ENCODE data around the gene IRX6. TPM values are rescaled to one million over a fixed set of nuclear protein-coding genes. Genes with fewer than 3 reads are reported as not detected.

Gene IRX6
- total and polyA plus RNA-seq, 2 of the 8 experiments (the other 6 are each of a cell fraction or from before 2014, with no cell fraction given) = 0.61 TPM; not detected in 1

DNA sequence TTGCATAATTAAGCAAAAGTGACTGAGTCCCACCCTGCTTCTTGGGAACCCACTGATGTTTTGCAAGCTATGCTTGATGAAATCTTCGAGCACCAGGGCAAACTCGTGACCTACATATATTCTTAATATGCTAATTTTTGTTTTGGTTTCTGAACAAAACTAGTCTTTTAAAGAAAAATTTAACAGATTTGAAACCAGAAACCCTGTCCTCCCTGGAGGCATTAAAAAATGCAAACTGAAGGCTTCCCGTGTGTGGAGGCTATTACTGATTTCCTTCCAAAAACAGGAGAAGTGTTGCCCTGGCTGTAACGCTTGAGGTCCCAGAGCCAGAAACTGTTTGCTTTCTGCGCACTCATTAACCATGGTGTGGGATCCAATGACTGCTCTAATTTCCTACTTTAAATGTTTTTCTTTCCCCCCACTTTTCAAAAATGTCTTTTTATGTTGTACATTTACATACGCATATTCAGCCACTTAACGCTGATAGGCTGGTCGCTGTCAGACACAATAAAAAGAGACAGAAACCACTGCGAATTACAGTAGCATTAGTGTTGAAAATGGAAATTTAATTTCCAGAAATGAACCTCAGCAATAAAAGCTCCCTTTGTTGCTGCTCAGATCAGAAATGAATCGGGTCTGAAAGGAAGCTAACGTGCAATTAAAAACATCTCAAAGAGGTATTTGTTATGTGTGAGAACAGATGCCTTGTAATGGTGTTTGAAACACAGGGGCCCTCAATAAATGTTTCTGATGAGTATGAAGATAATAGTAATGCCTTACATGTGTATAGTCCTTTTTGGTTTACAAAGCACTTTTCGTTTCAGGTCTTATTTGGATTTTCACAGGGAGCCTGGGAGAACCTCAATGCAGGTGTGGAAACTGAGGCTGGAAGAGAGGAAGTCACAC, 39.9 kb upstream of the IRX6 start (continued):
- TF ChIP-seq, protein P1, sequence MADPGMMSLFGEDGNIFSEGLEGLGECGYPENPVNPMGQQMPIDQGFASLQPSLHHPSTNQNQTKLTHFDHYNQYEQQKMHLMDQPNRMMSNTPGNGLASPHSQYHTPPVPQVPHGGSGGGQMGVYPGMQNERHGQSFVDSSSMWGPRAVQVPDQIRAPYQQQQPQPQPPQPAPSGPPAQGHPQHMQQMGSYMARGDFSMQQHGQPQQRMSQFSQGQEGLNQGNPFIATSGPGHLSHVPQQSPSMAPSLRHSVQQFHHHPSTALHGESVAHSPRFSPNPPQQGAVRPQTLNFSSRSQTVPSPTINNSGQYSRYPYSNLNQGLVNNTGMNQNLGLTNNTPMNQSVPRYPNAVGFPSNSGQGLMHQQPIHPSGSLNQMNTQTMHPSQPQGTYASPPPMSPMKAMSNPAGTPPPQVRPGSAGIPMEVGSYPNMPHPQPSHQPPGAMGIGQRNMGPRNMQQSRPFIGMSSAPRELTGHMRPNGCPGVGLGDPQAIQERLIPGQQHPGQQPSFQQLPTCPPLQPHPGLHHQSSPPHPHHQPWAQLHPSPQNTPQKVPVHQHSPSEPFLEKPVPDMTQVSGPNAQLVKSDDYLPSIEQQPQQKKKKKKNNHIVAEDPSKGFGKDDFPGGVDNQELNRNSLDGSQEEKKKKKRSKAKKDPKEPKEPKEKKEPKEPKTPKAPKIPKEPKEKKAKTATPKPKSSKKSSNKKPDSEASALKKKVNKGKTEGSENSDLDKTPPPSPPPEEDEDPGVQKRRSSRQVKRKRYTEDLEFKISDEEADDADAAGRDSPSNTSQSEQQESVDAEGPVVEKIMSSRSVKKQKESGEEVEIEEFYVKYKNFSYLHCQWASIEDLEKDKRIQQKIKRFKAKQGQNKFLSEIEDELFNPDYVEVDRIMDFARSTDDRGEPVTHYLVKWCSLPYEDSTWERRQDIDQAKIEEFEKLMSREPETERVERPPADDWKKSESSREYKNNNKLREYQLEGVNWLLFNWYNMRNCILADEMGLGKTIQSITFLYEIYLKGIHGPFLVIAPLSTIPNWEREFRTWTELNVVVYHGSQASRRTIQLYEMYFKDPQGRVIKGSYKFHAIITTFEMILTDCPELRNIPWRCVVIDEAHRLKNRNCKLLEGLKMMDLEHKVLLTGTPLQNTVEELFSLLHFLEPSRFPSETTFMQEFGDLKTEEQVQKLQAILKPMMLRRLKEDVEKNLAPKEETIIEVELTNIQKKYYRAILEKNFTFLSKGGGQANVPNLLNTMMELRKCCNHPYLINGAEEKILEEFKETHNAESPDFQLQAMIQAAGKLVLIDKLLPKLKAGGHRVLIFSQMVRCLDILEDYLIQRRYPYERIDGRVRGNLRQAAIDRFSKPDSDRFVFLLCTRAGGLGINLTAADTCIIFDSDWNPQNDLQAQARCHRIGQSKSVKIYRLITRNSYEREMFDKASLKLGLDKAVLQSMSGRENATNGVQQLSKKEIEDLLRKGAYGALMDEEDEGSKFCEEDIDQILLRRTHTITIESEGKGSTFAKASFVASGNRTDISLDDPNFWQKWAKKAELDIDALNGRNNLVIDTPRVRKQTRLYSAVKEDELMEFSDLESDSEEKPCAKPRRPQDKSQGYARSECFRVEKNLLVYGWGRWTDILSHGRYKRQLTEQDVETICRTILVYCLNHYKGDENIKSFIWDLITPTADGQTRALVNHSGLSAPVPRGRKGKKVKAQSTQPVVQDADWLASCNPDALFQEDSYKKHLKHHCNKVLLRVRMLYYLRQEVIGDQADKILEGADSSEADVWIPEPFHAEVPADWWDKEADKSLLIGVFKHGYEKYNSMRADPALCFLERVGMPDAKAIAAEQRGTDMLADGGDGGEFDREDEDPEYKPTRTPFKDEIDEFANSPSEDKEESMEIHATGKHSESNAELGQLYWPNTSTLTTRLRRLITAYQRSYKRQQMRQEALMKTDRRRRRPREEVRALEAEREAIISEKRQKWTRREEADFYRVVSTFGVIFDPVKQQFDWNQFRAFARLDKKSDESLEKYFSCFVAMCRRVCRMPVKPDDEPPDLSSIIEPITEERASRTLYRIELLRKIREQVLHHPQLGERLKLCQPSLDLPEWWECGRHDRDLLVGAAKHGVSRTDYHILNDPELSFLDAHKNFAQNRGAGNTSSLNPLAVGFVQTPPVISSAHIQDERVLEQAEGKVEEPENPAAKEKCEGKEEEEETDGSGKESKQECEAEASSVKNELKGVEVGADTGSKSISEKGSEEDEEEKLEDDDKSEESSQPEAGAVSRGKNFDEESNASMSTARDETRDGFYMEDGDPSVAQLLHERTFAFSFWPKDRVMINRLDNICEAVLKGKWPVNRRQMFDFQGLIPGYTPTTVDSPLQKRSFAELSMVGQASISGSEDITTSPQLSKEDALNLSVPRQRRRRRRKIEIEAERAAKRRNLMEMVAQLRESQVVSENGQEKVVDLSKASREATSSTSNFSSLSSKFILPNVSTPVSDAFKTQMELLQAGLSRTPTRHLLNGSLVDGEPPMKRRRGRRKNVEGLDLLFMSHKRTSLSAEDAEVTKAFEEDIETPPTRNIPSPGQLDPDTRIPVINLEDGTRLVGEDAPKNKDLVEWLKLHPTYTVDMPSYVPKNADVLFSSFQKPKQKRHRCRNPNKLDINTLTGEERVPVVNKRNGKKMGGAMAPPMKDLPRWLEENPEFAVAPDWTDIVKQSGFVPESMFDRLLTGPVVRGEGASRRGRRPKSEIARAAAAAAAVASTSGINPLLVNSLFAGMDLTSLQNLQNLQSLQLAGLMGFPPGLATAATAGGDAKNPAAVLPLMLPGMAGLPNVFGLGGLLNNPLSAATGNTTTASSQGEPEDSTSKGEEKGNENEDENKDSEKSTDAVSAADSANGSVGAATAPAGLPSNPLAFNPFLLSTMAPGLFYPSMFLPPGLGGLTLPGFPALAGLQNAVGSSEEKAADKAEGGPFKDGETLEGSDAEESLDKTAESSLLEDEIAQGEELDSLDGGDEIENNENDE (IDR thresholded peaks at IDR 0.05; ENCODE audit: insufficient replicate concordance, low read length) = no peak
- TF ChIP-seq RAD21 (IDR thresholded peaks at IDR 0.05 in 1 of 2, conservative IDR thresholded peaks at IDR 0.05 in 1 of 2; ENCODE audit: low read depth in 2 of 2, low read length in 2 of 2) = no peak
- TF ChIP-seq, protein P2, sequence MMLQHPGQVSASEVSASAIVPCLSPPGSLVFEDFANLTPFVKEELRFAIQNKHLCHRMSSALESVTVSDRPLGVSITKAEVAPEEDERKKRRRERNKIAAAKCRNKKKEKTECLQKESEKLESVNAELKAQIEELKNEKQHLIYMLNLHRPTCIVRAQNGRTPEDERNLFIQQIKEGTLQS (IDR thresholded peaks at IDR 0.05; ENCODE audit: insufficient read depth, low read depth, low read length) = no peak
- no peak for TF ChIP-seq CHD2 (IDR thresholded peaks at IDR 0.05; ENCODE audit: low read length)
- no peak for TF ChIP-seq RXRA (IDR thresholded peaks at IDR 0.05; ENCODE audit: insufficient read depth, low read depth, low read length)
